SK-N-MC (cell line): ENCODE data around the gene ZNF428.

Experiments
- EZH2 ChIP-seq: fragments of 200-600 bp; sonication (generic); IDR thresholded peaks from one replicate; pipeline ENCODE4 v1.6.1; 2017; ENCODE audit warnings: antibody characterized with exemption
- POLR2AphosphoS5 ChIP-seq: IDR thresholded peaks from 2 replicates; pipeline ENCODE4 v1.6.1; 2012; ENCODE audit warnings: mild to moderate bottlenecking, low read depth, low read length, borderline replicate concordance

DNA sequence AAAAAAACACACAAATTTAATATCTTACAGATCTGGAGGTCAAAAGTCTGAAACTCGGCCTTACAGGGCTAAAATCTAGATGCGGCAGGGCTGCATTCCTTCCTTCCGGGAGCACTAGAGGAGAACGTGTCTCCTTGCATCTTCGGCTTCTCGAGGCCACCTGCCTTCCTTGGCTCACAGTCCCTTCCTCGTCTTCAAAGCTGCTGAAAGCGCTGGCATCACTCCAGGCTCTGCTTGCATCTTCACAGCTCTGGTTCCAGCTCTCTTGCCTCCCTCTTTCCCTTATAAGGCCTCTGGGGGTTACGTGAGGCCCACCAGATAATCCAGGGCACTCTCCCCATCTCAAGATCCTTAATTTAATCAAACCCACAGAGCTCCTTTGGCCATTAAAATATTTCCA lies 54.6 kb downstream of the ZNF428 start:
- TF ChIP-seq POLR2AphosphoS5 (no peak), EZH2 (no peak)
